Central memory CD4-positive, alpha-beta T cell (primary cell): ENCODE data around the gene SLC6A11.

Experiments used
- DNase-seq: peaks from one replicate; pipeline ENCODE4 v3.0.0; 2022

The SLC6A11 gene

DNA sequence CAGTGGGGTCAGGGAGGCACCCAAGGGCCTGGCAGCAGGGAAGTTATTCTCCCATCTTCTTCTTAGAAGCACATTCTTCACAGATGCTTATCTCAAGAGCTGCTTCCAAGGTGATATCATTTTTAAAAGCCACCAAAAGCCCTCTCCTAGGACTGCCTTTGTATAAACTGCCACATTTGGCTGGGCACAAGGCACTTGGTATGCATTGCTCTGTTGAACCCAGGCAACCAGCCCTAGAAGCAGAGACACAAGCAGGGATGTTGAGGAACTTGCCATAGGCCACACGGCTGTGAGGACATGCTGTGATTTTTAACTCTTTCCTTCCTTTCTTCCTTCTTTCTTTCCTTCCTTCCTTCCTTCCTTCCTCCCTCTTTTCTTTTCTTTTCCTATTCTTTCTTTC, 169.2 kb downstream of the SLC6A11 start:
- DNase-seq, result no peak

DNA sequence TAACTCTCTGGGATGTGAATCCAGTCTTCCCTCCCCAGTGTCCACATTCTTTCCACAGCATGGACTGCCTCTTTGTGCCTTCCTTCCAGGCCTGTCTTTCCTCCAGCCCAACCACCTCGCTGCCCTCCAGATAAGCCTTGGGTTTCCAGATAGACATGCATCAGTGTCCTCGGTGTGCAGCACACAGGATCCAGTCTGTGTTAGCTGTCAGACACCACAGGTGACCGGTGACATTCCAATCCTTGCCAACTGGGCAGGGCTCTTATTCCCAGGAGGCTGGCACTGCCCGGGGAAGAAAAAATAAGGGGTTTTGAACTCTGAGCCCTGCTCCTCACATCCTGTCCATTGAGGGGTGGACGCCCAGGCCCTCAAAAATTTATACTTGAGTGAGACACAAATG, 170.6 kb downstream of the SLC6A11 start:
- DNase-seq, result no peak

DNA sequence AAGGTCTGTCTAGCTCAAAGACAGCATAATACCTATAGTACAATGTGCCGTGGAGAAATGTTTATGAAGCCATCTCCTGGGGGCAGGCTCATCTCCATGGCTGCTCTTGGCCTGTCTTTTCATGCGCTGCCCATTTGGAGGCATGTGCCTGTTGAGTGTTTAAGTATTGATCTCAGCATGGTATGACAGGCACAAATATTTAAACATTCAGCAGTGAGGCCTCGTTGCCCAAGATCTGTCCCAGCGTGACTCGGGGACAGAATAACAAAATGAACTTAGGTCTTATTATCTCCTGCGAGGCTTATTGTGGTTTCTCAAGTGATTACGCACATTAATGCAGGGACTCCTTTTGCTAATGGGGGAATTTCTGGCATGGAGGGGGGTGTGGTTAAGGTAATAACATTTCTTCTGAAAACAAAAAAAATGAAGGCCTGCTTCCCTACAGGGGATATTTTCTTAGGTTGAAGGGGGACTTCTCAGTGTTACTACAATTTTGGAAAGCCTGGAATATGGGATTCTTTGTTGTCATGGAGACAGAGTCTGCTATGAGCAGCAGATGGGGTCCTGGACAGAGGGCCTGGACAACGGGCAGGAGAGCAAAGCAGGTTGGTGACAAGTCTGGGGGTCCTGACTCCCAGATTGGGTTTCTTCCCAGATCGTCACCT, 172.1 kb downstream of the SLC6A11 start:
- no peak for DNase-seq

DNA sequence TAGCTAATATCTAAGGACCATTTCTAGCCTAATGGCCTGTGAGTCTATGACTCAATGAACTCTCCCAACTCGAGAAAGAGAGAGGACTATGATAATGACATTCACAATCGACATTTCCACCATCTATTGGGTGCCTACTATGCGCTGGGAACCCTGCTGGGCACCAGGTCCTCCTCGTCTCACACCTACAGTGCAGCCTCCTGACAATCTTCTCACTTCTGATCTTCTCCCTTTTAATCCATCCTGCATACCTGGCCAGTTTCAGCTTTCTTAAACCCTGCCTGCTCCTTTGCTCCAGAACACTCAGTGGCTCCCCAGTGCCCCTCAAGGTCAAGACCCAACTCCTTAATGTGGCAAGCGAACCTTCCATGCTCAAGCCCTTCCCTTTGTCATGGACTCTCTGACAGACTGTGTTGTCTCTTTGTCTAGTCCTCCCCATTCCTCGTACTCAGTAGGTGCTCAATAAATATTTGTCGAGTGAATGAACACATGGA, 173.0 kb downstream of the SLC6A11 start:
- DNase-seq, result no peak
